Testis (tissue), 3 donors: ENCODE measurements around the gene SIGLEC1. TPM values are rescaled to one million over a fixed set of nuclear protein-coding genes. Genes with fewer than 3 reads are reported as not detected.
A peak's percentile ranks its signal among the peaks of the same experiment; 100 is the strongest.

Source experiments
- DNase-seq: peaks from one replicate; pipeline ENCODE4 v3.0.0-alpha.2; 2019
- H3K27ac ChIP-seq, 2 donors: fragments of 200-600 bp; sonication (generic); one replicate each; pipeline ENCODE4 v1.5.1; 2019
- H3K27me3 ChIP-seq: fragments of 200-600 bp; sonication (generic); one replicate; pipeline ENCODE4 v1.5.1; 2019
- H3K36me3 ChIP-seq: fragments of 200-600 bp; sonication (generic); one replicate; pipeline ENCODE4 v1.5.1; 2017; ENCODE audit warnings: low read depth; ENCODE audit errors: missing control alignments
- H3K4me1 ChIP-seq: fragments of 200-600 bp; sonication (generic); one replicate; pipeline ENCODE4 v1.5.1; 2019
- H3K4me3 ChIP-seq, 2 donors: fragments of 200-600 bp; sonication (generic); one replicate each; pipeline ENCODE4 v1.5.1; 2017 to 2019
- H3K9me3 ChIP-seq: fragments of 200-600 bp; sonication (generic); one replicate; pipeline ENCODE4 v1.5.1; 2017
- CTCF ChIP-seq, 3 experiments: fragments of 450-650 bp in 2 of 3; fragments of 200-600 bp in 1 of 3; sonication (generic) in 1 of 3; IDR thresholded peaks; one replicate each; pipeline ENCODE4 v1.5.1; 2016 to 2019; ENCODE audit warnings: antibody characterized with exemption in 3 of 3, mild to moderate bottlenecking in 2 of 3, moderate library complexity in 1 of 3
- POLR2A ChIP-seq: fragments of 450-650 bp; IDR thresholded peaks from one replicate; pipeline ENCODE4 v1.6.1; 2017; ENCODE audit warnings: antibody characterized with exemption, mild to moderate bottlenecking, moderate library complexity
- WGBS, 2 donors: methylation state at CpG; one replicate each; pipeline ENCODE4 v1.1.5; 2018; 5-methylcytosine and 5-hydroxymethylcytosine counted together
- intact Hi-C: fragments of 100-400 bp; cut with DNase I; formaldehyde crosslinking; loops from one replicate; pipeline ENCODE4 v1.15.1; 2023; ENCODE audit warnings: low total_unique reads
- polyA plus RNA-seq: library from polyadenylated mRNA; stranded (reverse); fragments of 350-450 nt; fragmentation: Illumina TruSeq; extraction: RNeasy Lipid Tissue Mini Kit (QIAGEN cat#74804); gene quantifications from one replicate; pipeline ENCODE4 v1.2.3, GENCODE V29; 2014; ENCODE audit warnings: low read depth, low replicate concordance; ENCODE audit not compliant: insufficient read depth
- total RNA-seq, 2 donors: library from RNA; depleted of rRNA; stranded (reverse); fragments of >200 nt; gene quantifications; one replicate each; pipeline ENCODE4 v1.2.3, GENCODE V29; 2016

The SIGLEC1 gene
- total and polyA plus RNA-seq, 3 donors from 2014 or later = 4.3 to 9.4 (median 6.6) TPM

GRCh38 chr20:3727401-3728021 lies 15.1 kb upstream of the SIGLEC1 start:
- WGBS, 2 donors = 42 to 43% methylated on average over 11 of the region's 11 CpGs
- peak overlapping the region; percentile 4 to 55 for H3K27ac ChIP-seq
- H3K9me3 ChIP-seq = no peaks in the 10 kb centered on the region
- peak; percentile 48 for DNase-seq
- H3K36me3 ChIP-seq = no peaks in the 10 kb centered on the region
- H3K4me3 ChIP-seq = no peak overlapping the region
- TF ChIP-seq CTCF (IDR thresholded peaks at IDR 0.05) (no peak), POLR2A (no peak)
- intact Hi-C loops = no loop called here
- H3K27me3 ChIP-seq = no peaks in the 10 kb centered on the region
- peaks cover 4% of the 10 kb centered on the region for H3K4me1 ChIP-seq

DNA sequence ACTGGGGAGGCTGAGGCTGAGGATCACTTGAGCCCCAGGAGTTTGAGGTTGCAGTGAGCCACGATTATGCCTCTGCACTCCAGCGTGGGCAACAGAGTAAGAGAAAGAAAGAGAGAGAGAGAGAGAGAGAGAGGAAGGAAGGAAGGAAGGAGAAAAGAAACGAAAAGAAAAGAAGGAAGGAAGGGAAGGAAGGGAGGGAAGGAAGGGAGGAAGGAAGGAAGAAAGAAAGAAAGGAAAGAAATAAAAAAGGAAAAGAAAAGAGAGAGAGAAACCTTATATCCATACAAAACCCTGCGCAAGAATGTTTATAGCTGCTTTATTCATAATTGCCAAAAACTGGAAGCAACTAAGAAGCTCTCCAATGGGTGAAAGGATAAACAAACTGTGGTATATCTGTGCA lies 12.0 kb upstream of the SIGLEC1 start:
- 86 to 92% methylated on average over 4 of the region's 4 CpGs for WGBS, 2 donors
- TF ChIP-seq POLR2A = no peak
- TF ChIP-seq CTCF (IDR thresholded peaks at IDR 0.05) = no peak
- Histone ChIP-seq H3K27ac (no peak overlapping the region), H3K4me3 (no peak overlapping the region), H3K27me3 (no peaks in the 10 kb centered on the region), H3K4me1 (peaks cover 4% of the 10 kb centered on the region), H3K36me3 (no peaks in the 10 kb centered on the region), H3K9me3 (no peaks in the 10 kb centered on the region)
- intact Hi-C loops = no loop called here
- no peak for DNase-seq

DNA sequence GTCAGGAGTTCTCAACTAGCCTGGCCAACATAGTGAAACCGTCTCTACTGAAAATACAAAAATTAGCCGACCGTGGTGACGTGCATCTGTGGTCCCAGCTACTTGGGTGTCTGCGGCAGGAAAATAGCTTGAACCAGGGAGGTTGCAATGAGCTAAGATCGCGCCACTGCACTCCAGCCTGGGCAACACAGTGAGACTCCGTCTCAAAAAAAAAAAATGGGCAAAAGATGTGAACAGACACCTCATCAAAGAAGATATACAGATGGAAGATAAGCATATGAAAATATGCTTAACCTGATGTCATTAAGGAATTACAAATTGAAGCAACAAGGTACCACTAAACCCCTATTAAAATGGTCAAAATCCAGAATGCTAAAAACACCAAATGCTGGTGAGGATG lies 10.9 kb upstream of the SIGLEC1 start:
- WGBS, 2 donors = 96 to 99% methylated on average over 8 of the region's 8 CpGs
- no peak for DNase-seq
- intact Hi-C loops = no loop called here
- Histone ChIP-seq H3K27ac (no peak overlapping the region), H3K27me3 (no peaks in the 10 kb centered on the region), H3K9me3 (no peaks in the 10 kb centered on the region), H3K4me1 (peaks cover 4% of the 10 kb centered on the region), H3K4me3 (no peak overlapping the region), H3K36me3 (no peaks in the 10 kb centered on the region)
- TF ChIP-seq CTCF (IDR thresholded peaks at IDR 0.05) (no peak), POLR2A (no peak)

- no peak for TF ChIP-seq POLR2A
- no peak for TF ChIP-seq CTCF (IDR thresholded peaks at IDR 0.05)
- Histone ChIP-seq H3K4me3 (no peak overlapping the region), H3K4me1 (no peaks in the 10 kb centered on the region), H3K9me3 (no peaks in the 10 kb centered on the region), H3K36me3 (no peaks in the 10 kb centered on the region), H3K27ac (no peak overlapping the region), H3K27me3 (no peaks in the 10 kb centered on the region)
- 89 to 92% methylated on average over 4 of the region's 4 CpGs for WGBS, 2 donors
- intact Hi-C loops = no loop called here
- DNase-seq = no peak
These were observed 9.5 kb upstream of the SIGLEC1 start for GRCh38 chr20:3721912-3722311.

GRCh38 chr20:3720626-3721025 lies 8.2 kb upstream of the SIGLEC1 start:
- H3K27ac ChIP-seq = no peak overlapping the region
- intact Hi-C loops = no loop called here
- no peaks in the 10 kb centered on the region for H3K9me3 ChIP-seq
- no peaks in the 10 kb centered on the region for H3K4me1 ChIP-seq
- no peak for TF ChIP-seq POLR2A
- TF ChIP-seq CTCF (IDR thresholded peaks at IDR 0.05) = no peak
- no peaks in the 10 kb centered on the region for H3K27me3 ChIP-seq
- DNase-seq = no peak
- H3K36me3 ChIP-seq = no peaks in the 10 kb centered on the region
- 41 to 50% methylated on average over 6 of the region's 6 CpGs for WGBS, 2 donors
- H3K4me3 ChIP-seq = no peak overlapping the region
